Measurements from ENCODE around the gene CHMP4A.
"Not testable (repeated sequence)": the region's sequence is repeated elsewhere in the genome, so short reads cannot be mapped to it uniquely, and the experiment has no call there.

CHMP4A gene

DNA sequence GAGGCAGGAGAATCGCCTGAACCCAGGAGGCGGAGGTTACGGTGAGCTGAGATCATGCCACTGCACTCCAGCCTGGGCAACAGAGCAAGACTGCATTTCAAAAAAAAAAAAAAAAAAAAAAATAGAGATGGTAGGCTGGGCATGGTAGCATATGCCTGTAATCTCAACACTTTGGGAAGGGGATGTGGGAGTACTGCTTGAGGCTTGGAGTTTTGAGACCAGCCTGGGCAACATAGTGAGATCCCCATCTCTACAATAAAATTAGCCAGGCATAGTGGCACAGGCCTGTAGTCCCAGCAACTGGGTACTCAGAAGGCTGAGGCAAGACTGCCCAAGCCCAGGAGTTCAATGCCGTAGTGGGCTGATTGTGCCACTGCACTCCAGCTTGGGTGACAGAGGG, 9.7 kb upstream of the CHMP4A start:
- not testable (repeated sequence) for DNase-seq

DNA sequence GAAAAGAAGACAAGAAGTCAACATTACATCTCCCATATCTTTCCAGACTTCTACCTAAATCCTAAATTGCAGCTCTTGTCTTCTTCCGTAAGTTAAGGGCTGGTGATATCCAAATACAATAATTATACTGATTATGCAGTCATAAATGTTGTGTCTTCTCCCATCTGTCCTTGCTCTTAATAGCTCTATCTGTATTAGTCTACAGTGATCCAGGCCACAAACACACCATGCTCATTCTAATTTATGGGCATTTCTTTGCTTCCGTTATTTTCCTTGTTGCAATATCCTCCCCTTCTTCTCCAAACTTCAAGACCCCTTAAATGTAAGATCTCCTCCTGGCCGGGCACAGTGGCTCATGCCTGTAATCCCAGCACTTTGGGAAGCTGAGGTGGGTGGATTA, 6.2 kb upstream of the CHMP4A start:
- DNase-seq, result no peak

GRCh38 chr14:24219080-24219479, 5.8 kb upstream of the CHMP4A start:
- DNase-seq, result no peak

- not testable (repeated sequence) for DNase-seq
Observed at GRCh38 chr14:24216876-24217275, 3.6 kb upstream of the CHMP4A start.

DNA sequence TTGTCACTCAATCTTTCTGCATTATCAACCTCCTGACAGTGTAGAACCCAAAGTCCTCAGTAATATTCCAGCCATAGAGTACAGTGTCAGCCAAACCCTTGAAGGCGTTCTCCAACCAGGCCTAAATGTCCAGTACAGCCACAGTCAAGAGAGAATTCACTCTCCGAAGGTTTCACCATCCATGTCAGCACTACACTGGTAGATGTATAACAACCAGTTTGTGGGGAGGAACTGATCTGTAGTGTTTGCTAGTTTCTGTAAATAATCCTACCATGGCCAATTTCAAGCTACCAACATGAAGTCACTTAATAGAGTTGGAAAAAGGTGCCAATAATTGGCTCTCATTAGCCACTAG, 3.0 kb upstream of the CHMP4A start:
- no peak for DNase-seq

GRCh38 chr14:24215495-24216344, 2.4 kb upstream of the CHMP4A start, which contains the start of gene MDP1:
TSS of gene MDP1 (minus strand) at chr14:24216066. CDS start at chr14:24215955, 111 bp downstream.
- peak; percentile 80 for DNase-seq

DNA sequence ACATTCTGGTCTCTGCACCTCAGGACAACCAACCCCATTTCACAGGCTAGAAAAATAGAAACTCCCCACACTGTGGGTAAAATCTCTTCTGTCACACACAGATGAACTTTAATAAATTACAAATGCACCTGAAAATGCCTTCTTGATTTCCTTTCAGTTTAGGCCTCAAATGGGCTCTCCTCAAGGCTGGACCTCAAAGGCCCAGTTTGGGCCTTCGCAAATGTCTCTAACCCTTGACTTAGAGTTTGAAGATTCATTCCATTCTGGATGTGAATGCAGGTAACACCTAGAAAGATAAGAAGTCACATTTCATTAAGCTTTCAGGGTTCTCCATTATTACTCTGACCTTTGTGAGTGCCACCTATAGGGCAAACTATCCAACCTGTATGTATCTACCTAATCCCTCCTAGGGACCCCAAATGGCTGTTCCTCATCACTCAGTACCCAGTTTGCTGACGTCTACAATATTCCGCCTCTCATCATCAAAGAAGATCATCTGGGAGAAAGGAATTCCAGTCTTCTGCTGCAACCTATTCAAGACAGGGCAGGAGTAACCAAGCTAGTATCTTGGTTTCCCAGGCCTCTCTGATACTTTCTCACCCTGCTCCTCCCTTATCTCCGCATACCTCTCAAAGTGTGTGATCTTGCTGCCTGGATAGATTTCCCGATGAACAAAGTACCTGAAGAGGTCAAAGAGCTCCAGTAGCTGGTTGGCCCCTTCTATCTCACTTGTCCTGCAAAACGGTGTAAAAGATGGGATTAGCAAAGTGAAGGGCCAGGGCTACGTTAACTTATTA, 776 bp upstream of the CHMP4A start:
- DNase-seq, result no peak

DNA sequence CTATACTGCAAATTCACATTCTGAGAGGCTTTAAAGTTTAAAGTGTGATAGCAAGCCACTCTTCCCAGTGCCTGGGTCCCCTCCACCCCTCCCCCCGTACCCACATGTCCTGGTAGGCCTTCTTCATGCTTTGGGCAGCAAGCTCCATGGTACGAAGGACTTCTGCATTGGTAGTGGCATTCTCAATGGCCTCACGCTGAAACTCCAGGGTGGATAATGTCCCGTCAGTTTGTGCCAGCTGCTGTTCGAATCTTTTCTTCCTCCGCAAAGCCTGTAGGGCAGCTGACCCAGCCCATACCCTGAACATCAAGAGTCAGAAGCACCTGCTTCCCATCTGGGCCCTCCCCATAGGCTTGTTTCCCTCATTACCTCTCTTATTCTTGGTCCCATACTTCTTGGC, 2.0 kb downstream of the CHMP4A start:
- no peak for DNase-seq

- no peak for DNase-seq
Observed at GRCh38 chr14:24207625-24208024, 5.7 kb downstream of the CHMP4A start.

- no peak for DNase-seq
Observed at GRCh38 chr14:24207104-24207551, 6.2 kb downstream of the CHMP4A start.

GRCh38 chr14:24206260-24207103, 6.8 kb downstream of the CHMP4A start:
- no peak for DNase-seq

GRCh38 chr14:24204163-24205146, 8.8 kb downstream of the CHMP4A start:
- no peak for DNase-seq

GRCh38 chr14:24203249-24203886, 9.9 kb downstream of the CHMP4A start:
- not testable (repeated sequence) for DNase-seq

DNA sequence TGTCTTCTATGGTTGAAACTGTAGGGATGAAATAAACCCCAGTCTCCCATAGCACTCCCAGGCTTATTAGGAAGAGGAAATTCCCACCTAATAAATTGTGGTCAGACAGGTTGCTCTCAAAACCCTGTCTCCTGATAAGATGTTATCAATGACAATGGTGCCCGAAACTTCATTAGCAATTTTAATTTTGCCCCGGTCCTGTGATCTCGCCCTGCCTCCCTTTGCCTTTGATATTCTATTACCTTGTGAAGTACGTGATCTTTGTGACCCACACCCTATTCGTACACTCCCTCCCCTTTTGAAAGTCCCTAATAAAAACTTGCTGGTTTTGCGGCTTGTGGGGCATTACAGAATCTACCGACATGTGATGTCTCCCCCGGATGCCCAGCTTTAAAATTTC, 10.8 kb downstream of the CHMP4A start:
- not testable (repeated sequence) for DNase-seq

GRCh38 chr14:24198814-24199524, 14.3 kb downstream of the CHMP4A start:
- no peak for DNase-seq

GRCh38 chr14:24197056-24197450, 16.2 kb downstream of the CHMP4A start:
- no peak for DNase-seq

- no peak for DNase-seq
Observed at GRCh38 chr14:24196071-24197055, 16.9 kb downstream of the CHMP4A start.

GRCh38 chr14:24195186-24196070, 17.9 kb downstream of the CHMP4A start, which contains the start of gene TM9SF1:
TSS of gene TM9SF1 (minus strand) at chr14:24195441. CDS start at chr14:24195019, 422 bp downstream.
- peak; percentile 87 for DNase-seq
